ENCODE results near the gene SEC11A. TPM values are rescaled to one million over a fixed set of nuclear protein-coding genes. Genes with fewer than 3 reads are reported as not detected.
A peak's percentile ranks its signal among the peaks of the same experiment; 100 is the strongest.

SEC11A gene
- total RNA-seq, 2 experiments from 2014 or later = 44.1 to 47.0 TPM

DNA sequence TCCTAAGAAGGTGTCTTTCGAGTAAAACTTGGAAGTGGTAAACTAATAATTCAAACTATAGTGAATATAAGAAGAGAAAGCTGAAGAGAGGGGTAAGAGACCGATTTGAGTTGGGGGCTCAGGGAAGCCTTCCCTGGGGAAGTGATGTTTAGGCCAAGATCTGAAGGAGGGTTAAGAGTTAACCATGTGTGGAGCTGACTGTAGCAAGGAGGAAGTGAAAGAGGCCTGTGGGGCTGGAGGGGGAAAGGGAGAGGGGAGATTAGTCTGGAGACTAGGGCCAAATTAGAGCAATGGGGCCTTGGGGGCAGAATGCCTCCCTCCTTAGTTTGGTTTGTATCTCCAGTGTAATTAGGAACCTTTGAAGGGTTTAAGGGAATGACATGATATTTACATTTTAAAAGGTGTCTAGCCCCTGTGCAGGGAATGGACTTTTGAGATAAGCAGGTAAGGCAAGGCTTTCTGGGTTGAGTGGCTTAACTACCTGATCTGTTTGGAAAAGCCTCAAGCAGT, 34.7 kb upstream of the SEC11A start:
- Histone ChIP-seq H3K9me3 (ENCODE audit: control insufficient read depth in 1 of 2, insufficient read depth in 1 of 2, low read length in 2 of 2) (no peaks in the 10 kb centered on the region), H3K36me3 (ENCODE audit: insufficient read depth, low read length) (peaks cover 8% of the 10 kb centered on the region), H3K27ac (ENCODE audit: low read depth in 1 of 2, low read length in 2 of 2) (no peak overlapping the region), H3K4me3 (ENCODE audit: low read length) (peak overlapping the region; percentile 94), H3K4me1 (ENCODE audit: insufficient read depth, low read length) (peaks cover 63% of the 10 kb centered on the region), H3K27me3 (ENCODE audit: control insufficient read depth in 1 of 2, insufficient read depth in 2 of 2, low read length in 2 of 2) (no peaks in the 10 kb centered on the region)
- Mint-ChIP-seq H3K4me1 (ENCODE audit: low read depth) (peaks cover 72% of the 10 kb centered on the region), H3K27ac (peak overlapping the region; percentile 91), H3K27me3 (no peaks in the 10 kb centered on the region), H3K36me3 (ENCODE audit: low read depth) (peaks cover 43% of the 10 kb centered on the region), H3K9me3 (no peaks in the 10 kb centered on the region), H3K4me3 (peak overlapping the region; percentile 98)
- CTCF ChIA-PET = interaction anchor here (0.6 kb wide), 1 partner anchor 92 kb away, joined by 3 read pairs; no protein-coding TSS in a partner anchor
- no peak for ATAC-seq (ENCODE audit: poor library complexity)
- DNase-seq = peak in 2 of 14 experiments; percentile 30 to 32
- TF ChIP-seq, protein P1, sequence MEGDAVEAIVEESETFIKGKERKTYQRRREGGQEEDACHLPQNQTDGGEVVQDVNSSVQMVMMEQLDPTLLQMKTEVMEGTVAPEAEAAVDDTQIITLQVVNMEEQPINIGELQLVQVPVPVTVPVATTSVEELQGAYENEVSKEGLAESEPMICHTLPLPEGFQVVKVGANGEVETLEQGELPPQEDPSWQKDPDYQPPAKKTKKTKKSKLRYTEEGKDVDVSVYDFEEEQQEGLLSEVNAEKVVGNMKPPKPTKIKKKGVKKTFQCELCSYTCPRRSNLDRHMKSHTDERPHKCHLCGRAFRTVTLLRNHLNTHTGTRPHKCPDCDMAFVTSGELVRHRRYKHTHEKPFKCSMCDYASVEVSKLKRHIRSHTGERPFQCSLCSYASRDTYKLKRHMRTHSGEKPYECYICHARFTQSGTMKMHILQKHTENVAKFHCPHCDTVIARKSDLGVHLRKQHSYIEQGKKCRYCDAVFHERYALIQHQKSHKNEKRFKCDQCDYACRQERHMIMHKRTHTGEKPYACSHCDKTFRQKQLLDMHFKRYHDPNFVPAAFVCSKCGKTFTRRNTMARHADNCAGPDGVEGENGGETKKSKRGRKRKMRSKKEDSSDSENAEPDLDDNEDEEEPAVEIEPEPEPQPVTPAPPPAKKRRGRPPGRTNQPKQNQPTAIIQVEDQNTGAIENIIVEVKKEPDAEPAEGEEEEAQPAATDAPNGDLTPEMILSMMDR (IDR thresholded peaks at IDR 0.05) = no peak
- POLR2A ChIA-PET = interaction anchor here (1.5 to 13.4 kb wide), 5 partner anchors 17 to 150 kb away, joined by 5 to 311 read pairs (median 162); partner anchors contain the start of genes NMB, SEC11A and ZSCAN2
- intact Hi-C loops (cut with DNase I, micrococcal nuclease) = no loop called here

DNA sequence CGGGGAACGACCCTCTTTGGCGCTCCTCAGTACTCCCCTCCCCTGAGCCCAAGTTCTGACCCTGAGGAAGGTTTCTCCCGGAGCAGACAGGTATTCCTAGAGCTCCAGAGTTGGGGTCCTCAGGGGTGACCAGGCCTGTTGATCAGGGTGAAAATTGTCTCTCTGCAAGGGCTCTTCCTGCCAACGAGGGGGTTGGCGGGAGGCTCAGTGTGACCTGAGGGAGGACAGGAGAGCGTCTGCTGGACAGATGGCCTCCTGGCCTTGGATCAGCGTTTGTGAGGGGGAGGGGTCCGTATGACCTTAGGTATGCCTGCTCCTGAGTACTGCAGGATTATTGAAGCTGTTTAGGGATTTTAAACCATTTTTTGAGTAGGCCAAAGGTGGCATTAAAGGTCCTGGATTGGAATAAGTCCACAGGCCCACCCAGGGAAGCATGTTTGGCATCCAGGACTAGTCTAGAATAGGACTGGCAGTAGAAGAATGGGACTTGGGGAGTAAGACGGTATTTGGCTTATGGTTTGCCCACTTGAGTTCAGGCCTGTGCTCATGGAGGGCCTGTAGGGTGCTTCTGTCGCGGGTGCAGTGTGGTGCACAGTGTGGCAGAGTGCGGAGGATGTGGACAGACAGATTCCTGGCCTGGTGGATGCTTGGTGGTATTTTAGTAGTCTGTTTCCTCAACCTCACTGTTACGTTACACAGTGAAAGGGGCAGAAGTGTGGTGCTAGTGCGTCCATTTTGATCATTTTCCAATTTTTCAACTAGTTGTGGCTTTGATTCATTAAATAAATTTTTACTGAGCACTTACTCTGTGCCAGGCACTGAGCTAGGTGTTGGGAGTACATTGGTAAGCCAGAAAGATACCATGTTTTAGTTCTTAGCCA, 33.4 kb upstream of the SEC11A start:
- ATAC-seq (ENCODE audit: poor library complexity) = peak; percentile 41
- TF ChIP-seq, protein P1 (IDR thresholded peaks at IDR 0.05) = no peak

More for the DNA sequence above, 33.4 kb upstream of the SEC11A start:
- DNase-seq = peak in 13 of 14 experiments; percentile 27 to 71 (median 45)
- ChIA-PET CTCF (interaction anchor here (0.7 to 1.9 kb wide), 7 partner anchors 14 to 161 kb away, joined by 3 to 8 read pairs (median 3); partner anchors contain the start of genes SEC11A and WDR73), POLR2A (interaction anchor here (0.5 to 13.4 kb wide), 14 partner anchors 15 to 232 kb away, joined by 3 to 311 read pairs (median 5); partner anchors contain the start of genes NMB, PDE8A, SEC11A and WDR73)
- peak overlapping the region in 1 of 2 donors; percentile 32 for H3K27ac ChIP-seq (ENCODE audit: low read depth in 1 of 2, low read length in 2 of 2)
- H3K4me3 ChIP-seq (ENCODE audit: low read length) = peak overlapping the region; percentile 94
- intact Hi-C loops (cut with DNase I, micrococcal nuclease) = loop anchor here (1.0 to 10.0 kb wide), 6 partner anchors 13 to 162 kb away; partner anchors contain the start of genes NMB (in 1 of the 2), WDR73 (in 1 of the 2) and ZSCAN2 (in 1 of the 2)
- H3K9me3 ChIP-seq (ENCODE audit: control insufficient read depth in 1 of 2, insufficient read depth in 1 of 2, low read length in 2 of 2) = no peaks in the 10 kb centered on the region
- Mint-ChIP-seq H3K27me3 (no peaks in the 10 kb centered on the region), H3K4me1 (ENCODE audit: low read depth) (peaks cover 73% of the 10 kb centered on the region), H3K27ac (peak overlapping the region; percentile 91), H3K9me3 (no peaks in the 10 kb centered on the region), H3K36me3 (ENCODE audit: low read depth) (peaks cover 38% of the 10 kb centered on the region), H3K4me3 (peak overlapping the region; percentile 98)
- no peaks in the 10 kb centered on the region for H3K27me3 ChIP-seq (ENCODE audit: control insufficient read depth in 1 of 2, insufficient read depth in 2 of 2, low read length in 2 of 2)
- H3K4me1 ChIP-seq (ENCODE audit: insufficient read depth, low read length) = peaks cover 57% of the 10 kb centered on the region
- peaks cover 5% of the 10 kb centered on the region for H3K36me3 ChIP-seq (ENCODE audit: insufficient read depth, low read length)
